Mammary epithelial cell (primary cell): Measurements from ENCODE around the gene UBE2H.

ENCODE experiments used
- EZH2 ChIP-seq: IDR thresholded peaks from 2 replicates; pipeline ENCODE4 v1.6.1; 2012; ENCODE audit warnings: low read length, inconsistent platforms, borderline replicate concordance
- TF ChIP-seq, protein P1 (sequence below), 2 donors: IDR thresholded peaks in 1 of 2; conservative IDR thresholded peaks in 1 of 2; 2 replicates each; pipeline ENCODE4 v1.5.1; 2011 to 2012; ENCODE audit warnings: inconsistent platforms in 2 of 2, low read length in 2 of 2, mild to moderate bottlenecking in 2 of 2, control low read depth in 1 of 2, low read depth in 1 of 2; ENCODE audit not compliant: insufficient read depth in 1 of 2; ENCODE audit errors: extremely low read depth in 1 of 2

DNA sequence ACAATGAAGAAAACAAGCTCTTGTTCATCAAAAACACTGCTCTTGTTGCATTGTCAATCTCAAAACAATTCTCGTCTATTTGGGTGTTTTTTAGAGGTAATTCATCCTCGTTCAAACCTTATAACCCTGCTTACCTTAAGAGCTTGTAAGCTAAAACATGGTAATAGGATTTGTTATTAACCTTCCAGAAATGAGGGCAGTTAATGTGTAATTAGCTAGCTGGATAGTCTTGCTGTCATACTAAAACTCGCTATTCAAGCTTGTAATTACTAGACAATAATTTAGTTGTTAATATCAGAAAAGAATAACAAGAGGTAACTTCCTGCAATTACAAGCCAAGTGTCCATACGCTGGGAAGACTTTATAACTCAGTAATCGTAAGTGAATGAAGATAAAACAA lies 101.6 kb downstream of the UBE2H start:
- TF ChIP-seq, protein P1, sequence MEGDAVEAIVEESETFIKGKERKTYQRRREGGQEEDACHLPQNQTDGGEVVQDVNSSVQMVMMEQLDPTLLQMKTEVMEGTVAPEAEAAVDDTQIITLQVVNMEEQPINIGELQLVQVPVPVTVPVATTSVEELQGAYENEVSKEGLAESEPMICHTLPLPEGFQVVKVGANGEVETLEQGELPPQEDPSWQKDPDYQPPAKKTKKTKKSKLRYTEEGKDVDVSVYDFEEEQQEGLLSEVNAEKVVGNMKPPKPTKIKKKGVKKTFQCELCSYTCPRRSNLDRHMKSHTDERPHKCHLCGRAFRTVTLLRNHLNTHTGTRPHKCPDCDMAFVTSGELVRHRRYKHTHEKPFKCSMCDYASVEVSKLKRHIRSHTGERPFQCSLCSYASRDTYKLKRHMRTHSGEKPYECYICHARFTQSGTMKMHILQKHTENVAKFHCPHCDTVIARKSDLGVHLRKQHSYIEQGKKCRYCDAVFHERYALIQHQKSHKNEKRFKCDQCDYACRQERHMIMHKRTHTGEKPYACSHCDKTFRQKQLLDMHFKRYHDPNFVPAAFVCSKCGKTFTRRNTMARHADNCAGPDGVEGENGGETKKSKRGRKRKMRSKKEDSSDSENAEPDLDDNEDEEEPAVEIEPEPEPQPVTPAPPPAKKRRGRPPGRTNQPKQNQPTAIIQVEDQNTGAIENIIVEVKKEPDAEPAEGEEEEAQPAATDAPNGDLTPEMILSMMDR (conservative IDR thresholded peaks at IDR 0.05 in 1 of 2, IDR thresholded peaks at IDR 0.05 in 1 of 2; ENCODE audit: extremely low read depth in 1 of 2, insufficient read depth in 1 of 2, low read depth in 1 of 2, low read length in 2 of 2): no peak
- no peak for TF ChIP-seq EZH2
